ENCODE results near the gene COX7A2. TPM values are rescaled to one million over a fixed set of nuclear protein-coding genes. Genes with fewer than 3 reads are reported as not detected.

COX7A2 gene
- total RNA-seq, 1 donor from 2014 or later, result 330 TPM

DNA sequence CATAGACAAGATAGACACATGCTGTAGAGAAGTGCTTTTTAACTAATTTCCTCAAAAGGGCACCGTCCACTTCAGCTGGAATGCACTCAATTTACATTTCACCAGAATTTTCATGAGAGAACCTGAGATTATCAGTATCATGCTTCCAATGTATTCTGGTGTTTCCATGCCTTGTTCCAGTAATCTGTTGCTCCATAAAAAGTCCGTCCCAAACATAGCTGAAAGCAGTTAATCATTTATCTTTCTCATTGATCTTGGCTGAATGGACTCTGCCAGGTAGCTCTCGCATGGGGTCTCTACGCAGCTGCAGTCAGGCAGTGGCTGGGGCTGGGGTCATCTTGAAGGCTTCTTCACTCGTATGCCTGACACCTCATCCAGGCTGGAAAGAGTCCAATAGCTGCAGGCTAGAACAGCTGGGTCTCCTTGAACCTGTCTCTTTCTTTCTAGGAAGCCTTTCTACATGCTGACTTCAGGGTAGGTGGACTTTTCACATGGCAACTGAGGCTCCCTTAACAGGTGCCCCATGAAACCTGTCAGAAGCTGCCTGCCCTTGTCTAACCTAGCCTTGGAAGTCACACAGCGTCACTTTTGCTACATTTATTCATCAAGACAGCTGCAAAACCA, 19.2 kb downstream of the COX7A2 start:
- no peak overlapping the region for H3K9ac ChIP-seq
- no peaks in the 10 kb centered on the region for H3K4me1 Mint-ChIP-seq
- H3K4me3 Mint-ChIP-seq, result no peak overlapping the region
- H3K27me3 ChIP-seq, result no peaks in the 10 kb centered on the region
- no peaks in the 10 kb centered on the region for H3K36me3 Mint-ChIP-seq
- no peaks in the 10 kb centered on the region for H3K36me3 ChIP-seq
- no peak for TF ChIP-seq EZH2phosphoT487 (IDR thresholded peaks at IDR 0.05)
- TF ChIP-seq EZH2 (IDR thresholded peaks at IDR 0.05), result no peak
- TF ChIP-seq, protein P1, sequence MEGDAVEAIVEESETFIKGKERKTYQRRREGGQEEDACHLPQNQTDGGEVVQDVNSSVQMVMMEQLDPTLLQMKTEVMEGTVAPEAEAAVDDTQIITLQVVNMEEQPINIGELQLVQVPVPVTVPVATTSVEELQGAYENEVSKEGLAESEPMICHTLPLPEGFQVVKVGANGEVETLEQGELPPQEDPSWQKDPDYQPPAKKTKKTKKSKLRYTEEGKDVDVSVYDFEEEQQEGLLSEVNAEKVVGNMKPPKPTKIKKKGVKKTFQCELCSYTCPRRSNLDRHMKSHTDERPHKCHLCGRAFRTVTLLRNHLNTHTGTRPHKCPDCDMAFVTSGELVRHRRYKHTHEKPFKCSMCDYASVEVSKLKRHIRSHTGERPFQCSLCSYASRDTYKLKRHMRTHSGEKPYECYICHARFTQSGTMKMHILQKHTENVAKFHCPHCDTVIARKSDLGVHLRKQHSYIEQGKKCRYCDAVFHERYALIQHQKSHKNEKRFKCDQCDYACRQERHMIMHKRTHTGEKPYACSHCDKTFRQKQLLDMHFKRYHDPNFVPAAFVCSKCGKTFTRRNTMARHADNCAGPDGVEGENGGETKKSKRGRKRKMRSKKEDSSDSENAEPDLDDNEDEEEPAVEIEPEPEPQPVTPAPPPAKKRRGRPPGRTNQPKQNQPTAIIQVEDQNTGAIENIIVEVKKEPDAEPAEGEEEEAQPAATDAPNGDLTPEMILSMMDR (IDR thresholded peaks at IDR 0.05), result no peak
- peaks cover 4% of the 10 kb centered on the region for H3K27me3 Mint-ChIP-seq (ENCODE audit: insufficient read depth, low read depth)
- no peaks in the 10 kb centered on the region for H3K9me3 Mint-ChIP-seq
- no peak overlapping the region for H3K4me2 ChIP-seq
- H2AFZ ChIP-seq (replicated peaks), result no peak overlapping the region
- no peaks in the 10 kb centered on the region for H4K20me1 ChIP-seq (ENCODE audit: low read depth)
- DNase-seq (ENCODE audit: low spot score), result no peak
- H3K79me2 ChIP-seq (ENCODE audit: low read depth), result no peaks in the 10 kb centered on the region
- H3K4me3 ChIP-seq, result no peak overlapping the region
- no peaks in the 10 kb centered on the region for H3K9me3 ChIP-seq (ENCODE audit: low read depth)
- H3F3A ChIP-seq (ENCODE audit: low read depth), result no peaks in the 10 kb centered on the region
- peaks cover 10% of the 10 kb centered on the region for H3K4me1 ChIP-seq
- H3K27ac Mint-ChIP-seq, result no peak overlapping the region
- no peak overlapping the region for H3K27ac ChIP-seq

- Histone ChIP-seq H3K79me2 (ENCODE audit: low read depth) (no peaks in the 10 kb centered on the region), H2AFZ (replicated peaks) (peak overlapping the region; percentile 22), H3F3A (ENCODE audit: low read depth) (no peaks in the 10 kb centered on the region), H3K4me3 (no peak overlapping the region), H3K9ac (no peak overlapping the region), H3K27me3 (no peaks in the 10 kb centered on the region), H3K4me1 (peaks cover 10% of the 10 kb centered on the region), H3K36me3 (no peaks in the 10 kb centered on the region), H3K27ac (no peak overlapping the region), H3K9me3 (ENCODE audit: low read depth) (no peaks in the 10 kb centered on the region), H4K20me1 (ENCODE audit: low read depth) (no peaks in the 10 kb centered on the region), H3K4me2 (no peak overlapping the region)
- no peak for DNase-seq (ENCODE audit: low spot score)
- Mint-ChIP-seq H3K4me3 (no peak overlapping the region), H3K9me3 (no peaks in the 10 kb centered on the region), H3K4me1 (no peaks in the 10 kb centered on the region), H3K27me3 (ENCODE audit: insufficient read depth, low read depth) (peaks cover 4% of the 10 kb centered on the region), H3K27ac (no peak overlapping the region), H3K36me3 (no peaks in the 10 kb centered on the region)
- no peak for TF ChIP-seq EZH2phosphoT487 (IDR thresholded peaks at IDR 0.05)
- TF ChIP-seq, protein P1 (IDR thresholded peaks at IDR 0.05), result no peak
- TF ChIP-seq EZH2 (IDR thresholded peaks at IDR 0.05), result no peak
Measured at GRCh38 chr6:75223428-75223827, 20.2 kb downstream of the COX7A2 start.

DNA sequence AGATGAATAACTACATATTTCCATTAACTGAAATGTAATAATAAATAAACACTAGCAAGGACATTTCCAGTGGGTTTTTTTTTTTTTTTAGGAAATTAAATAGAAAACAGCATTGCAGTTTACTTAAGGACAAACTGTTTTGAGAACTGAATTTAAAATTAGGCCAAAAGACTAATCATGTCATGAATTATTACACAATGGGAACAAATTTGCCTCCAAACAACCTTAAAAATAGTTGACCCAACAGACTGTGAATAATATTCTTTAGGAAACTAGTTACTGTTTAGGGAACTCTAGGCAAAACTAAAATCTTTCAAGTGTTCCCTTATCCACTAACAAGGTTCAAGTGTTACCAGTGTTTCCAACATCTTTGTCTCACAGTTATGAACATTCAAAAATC, 21.3 kb downstream of the COX7A2 start:
- no peaks in the 10 kb centered on the region for H3K4me1 Mint-ChIP-seq
- H4K20me1 ChIP-seq (ENCODE audit: low read depth), result no peaks in the 10 kb centered on the region
- no peak for DNase-seq (ENCODE audit: low spot score)
- H3K36me3 Mint-ChIP-seq, result no peaks in the 10 kb centered on the region
- H3K27ac Mint-ChIP-seq, result no peak overlapping the region
- peaks cover 10% of the 10 kb centered on the region for H3K4me1 ChIP-seq
- no peaks in the 10 kb centered on the region for H3K36me3 ChIP-seq
- no peak overlapping the region for H3K27ac ChIP-seq
- TF ChIP-seq, protein P1 (IDR thresholded peaks at IDR 0.05), result no peak
- TF ChIP-seq EZH2phosphoT487 (IDR thresholded peaks at IDR 0.05) (no peak), EZH2 (IDR thresholded peaks at IDR 0.05) (no peak)
- no peaks in the 10 kb centered on the region for H3K9me3 Mint-ChIP-seq
- H3F3A ChIP-seq (ENCODE audit: low read depth), result no peaks in the 10 kb centered on the region
- no peaks in the 10 kb centered on the region for H3K9me3 ChIP-seq (ENCODE audit: low read depth)
- H2AFZ ChIP-seq (replicated peaks), result peak overlapping the region; percentile 32
- no peak overlapping the region for H3K9ac ChIP-seq
- no peaks in the 10 kb centered on the region for H3K79me2 ChIP-seq (ENCODE audit: low read depth)
- no peaks in the 10 kb centered on the region for H3K27me3 ChIP-seq
- no peak overlapping the region for H3K4me3 ChIP-seq
- no peak overlapping the region for H3K4me3 Mint-ChIP-seq
- no peak overlapping the region for H3K4me2 ChIP-seq
- H3K27me3 Mint-ChIP-seq (ENCODE audit: insufficient read depth, low read depth), result peaks cover 4% of the 10 kb centered on the region

Data from neural progenitor cell (in vitro differentiated cells).